GM12891 (cell line): ENCODE data around the gene TAS2R38.

ENCODE experiments used
- DNase-seq: peaks from one replicate; pipeline ENCODE4 v3.0.0; 2011; ENCODE audit warnings: low spot score; ENCODE audit not compliant: insufficient read length
- FAIRE-seq: peaks from 2 replicates; lab custom pipeline; 2011; peaks lifted over from hg19 to GRCh38; lab: Jason Lieb, UNC
- PAX5 ChIP-seq: IDR thresholded peaks from 2 replicates; pipeline ENCODE4 v1.6.1; 2011; ENCODE audit warnings: low read length, moderate library complexity, mild to moderate bottlenecking; ENCODE audit not compliant: insufficient read depth, severe bottlenecking
- POLR2A ChIP-seq: IDR thresholded peaks from 2 replicates; pipeline ENCODE4 v1.6.1; 2011; ENCODE audit warnings: low read depth, low read length, control low read depth
- POLR2AphosphoS5 ChIP-seq: IDR thresholded peaks from 2 replicates; pipeline ENCODE4 v1.6.1; 2011; ENCODE audit warnings: low read depth, low read length, control low read depth
- POU2F2 ChIP-seq: IDR thresholded peaks from 2 replicates; pipeline ENCODE4 v1.6.1; 2011; ENCODE audit warnings: low read depth, mild to moderate bottlenecking, control low read depth, low read length, moderate library complexity
- SPI1 ChIP-seq: IDR thresholded peaks from 2 replicates; pipeline ENCODE4 v1.6.1; 2011; ENCODE audit warnings: low read depth, low read length, control low read depth
- TAF1 ChIP-seq: IDR thresholded peaks from 2 replicates; pipeline ENCODE4 v1.6.1; 2011; ENCODE audit warnings: low read depth, low read length, control low read depth

TAS2R38 gene

DNA sequence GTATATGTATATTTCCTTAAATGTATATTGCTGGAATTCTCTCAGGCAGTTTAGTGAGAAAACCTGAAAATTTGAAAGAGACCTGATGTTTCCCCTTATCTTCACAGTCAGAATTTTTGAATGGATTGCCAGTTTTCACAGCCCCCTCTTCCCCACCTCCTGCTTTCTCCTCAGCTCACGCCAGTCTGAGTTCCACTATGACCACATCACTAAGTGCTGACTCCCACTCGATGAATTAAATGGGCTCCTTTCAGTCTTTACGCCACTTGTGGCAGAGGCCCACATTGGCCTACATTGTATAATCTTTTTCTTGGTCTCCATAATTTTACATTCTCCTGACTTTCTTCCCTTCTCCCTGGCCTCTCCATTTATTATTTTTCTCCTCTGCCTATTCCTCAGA is 23.7 kb downstream of the TAS2R38 start:
- DNase-seq (no peak), FAIRE-seq (no peak)
- TF ChIP-seq POLR2A (no peak), TAF1 (no peak), SPI1 (no peak)

DNA sequence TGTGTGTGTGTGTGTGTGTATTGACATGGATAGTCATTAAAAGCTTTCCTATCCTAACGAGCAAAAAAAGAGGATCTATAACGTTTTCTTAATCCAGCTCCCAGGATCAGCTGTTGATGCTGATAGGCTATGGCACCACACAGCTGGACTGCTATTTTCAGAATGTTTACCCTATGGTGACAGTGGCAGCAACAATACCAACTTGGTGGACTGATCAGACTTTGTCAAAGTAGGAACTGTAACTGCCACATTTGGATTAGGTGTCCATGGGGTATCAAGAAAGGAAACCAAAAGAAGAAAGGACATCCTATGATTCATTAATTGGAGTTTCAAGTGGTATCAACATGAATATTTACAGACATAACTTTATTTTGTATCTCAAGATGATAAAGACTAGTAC is 24.1 kb downstream of the TAS2R38 start:
- DNase-seq: no peak
- FAIRE-seq: no peak
- TF ChIP-seq SPI1 (no peak), TAF1 (no peak), POU2F2 (no peak), POLR2AphosphoS5 (no peak), PAX5 (no peak), POLR2A (no peak)

DNA sequence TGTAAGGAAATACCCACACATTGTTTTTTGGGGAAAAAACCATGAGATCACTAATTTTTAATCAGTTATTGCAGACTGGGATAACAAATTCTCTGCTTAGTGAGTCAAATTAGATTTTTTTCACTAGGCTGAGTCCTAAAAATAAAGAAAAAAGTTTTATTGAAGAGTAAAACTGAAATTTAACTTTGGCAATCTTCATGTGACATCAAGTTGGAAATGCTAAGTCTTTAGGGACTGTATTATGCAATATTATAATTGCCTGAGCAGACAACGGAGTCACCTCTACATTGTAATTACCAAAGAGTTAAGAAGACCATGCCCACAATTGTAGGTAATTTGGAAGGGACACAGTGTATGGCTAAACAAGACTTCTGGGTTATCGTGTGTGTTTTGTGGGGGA is 24.6 kb downstream of the TAS2R38 start:
- TF ChIP-seq PAX5: no peak
- no peak for TF ChIP-seq TAF1
- no peak for TF ChIP-seq POLR2A
- TF ChIP-seq POLR2AphosphoS5: no peak
- TF ChIP-seq SPI1: no peak
- TF ChIP-seq POU2F2: no peak
- no peak for FAIRE-seq
- DNase-seq: no peak

DNA sequence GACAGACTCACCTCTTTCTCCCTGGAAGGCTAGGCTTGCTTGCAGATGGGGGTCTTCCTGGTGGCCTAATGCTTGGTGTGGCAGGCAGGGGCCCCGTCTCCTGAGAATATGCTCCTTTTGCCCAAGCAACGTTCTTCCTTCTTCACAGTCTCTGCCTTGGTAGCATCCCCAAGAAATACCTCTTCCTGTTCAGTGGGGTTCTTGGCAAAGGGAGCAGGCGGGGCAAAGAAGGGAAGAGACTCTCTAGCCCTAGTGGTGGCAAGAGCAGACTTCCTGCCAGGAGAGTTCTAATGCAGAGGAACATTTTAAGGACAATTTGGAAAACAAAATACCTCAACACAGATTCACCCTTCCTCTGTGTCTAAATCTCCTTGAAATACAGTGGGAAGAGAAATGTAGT is 26.8 kb downstream of the TAS2R38 start, which contains the start of gene CLEC5A:
TSS of gene CLEC5A (minus strand) at position 179 of the 400 bp plus-strand sequence. CDS start 682 bp downstream, outside the sequence.
- no peak for DNase-seq
- FAIRE-seq: no peak
- TF ChIP-seq POU2F2 (no peak), POLR2AphosphoS5 (no peak), POLR2A (no peak), SPI1 (no peak), PAX5 (no peak), TAF1 (no peak)

DNA sequence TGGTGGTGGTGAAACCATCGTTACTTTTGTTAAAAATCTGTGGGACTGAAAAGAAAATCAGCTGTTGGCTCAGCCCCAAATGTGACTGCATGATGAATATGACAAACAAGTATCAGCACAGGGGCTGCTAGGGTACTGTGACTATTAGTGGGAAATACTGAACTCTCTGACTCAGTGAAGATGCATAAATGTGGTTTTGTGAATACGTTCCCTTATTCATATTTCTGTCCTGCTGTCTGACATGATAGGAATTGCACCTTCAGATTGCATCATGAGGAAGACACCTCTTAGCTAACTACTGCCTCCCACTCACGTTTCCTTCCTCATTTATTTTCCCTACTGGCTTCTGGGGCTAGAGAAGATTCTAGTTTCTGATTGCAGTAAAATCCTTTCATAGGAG is 28.2 kb downstream of the TAS2R38 start:
- FAIRE-seq: no peak
- no peak for TF ChIP-seq PAX5
- no peak for TF ChIP-seq POLR2AphosphoS5
- TF ChIP-seq TAF1: no peak
- no peak for TF ChIP-seq POLR2A
- no peak for TF ChIP-seq POU2F2
- no peak for TF ChIP-seq SPI1
- no peak for DNase-seq

DNA sequence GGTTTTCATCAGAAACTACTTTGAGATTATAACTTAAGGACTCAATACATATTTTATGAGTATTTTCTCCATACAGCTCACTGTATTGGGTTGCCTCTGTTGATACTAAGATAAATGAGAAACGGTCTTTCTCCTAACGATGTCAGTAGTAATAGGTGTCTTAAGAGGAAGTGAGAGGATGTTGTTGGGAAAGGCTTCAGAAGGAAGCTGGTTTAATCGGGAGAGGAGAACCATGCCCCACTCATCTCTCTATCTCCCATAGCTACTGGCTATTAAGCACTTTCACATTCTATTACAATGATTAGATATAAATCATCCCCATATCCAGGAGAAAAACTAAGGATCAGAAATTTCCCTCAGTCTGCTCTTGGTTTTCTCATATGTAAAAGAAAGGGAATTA is 28.8 kb downstream of the TAS2R38 start:
- FAIRE-seq (no peak), DNase-seq (no peak)
- TF ChIP-seq PAX5 (no peak), POLR2A (no peak), POU2F2 (no peak), SPI1 (no peak), TAF1 (no peak), POLR2AphosphoS5 (no peak)

DNA sequence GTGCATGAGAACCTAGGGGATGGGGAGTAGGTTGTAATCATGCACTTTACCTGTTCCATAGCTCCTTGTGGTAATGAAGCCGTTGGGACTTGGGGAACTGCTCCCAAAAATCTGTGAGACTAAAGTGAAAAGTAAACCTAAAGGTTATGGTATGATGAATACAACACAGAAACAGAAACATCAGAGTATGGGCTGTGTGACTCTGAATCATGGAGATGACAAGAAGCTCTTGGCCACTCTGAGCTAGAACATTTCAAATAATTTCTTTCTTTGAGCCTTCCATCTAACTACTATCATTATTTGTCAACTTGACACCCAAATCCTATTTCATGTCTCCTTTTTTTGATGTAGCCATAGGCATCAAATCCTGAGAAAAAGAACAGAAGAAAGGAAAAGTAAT is 29.7 kb downstream of the TAS2R38 start:
- DNase-seq (no peak), FAIRE-seq (no peak)
- no peak for TF ChIP-seq PAX5
- no peak for TF ChIP-seq SPI1
- no peak for TF ChIP-seq POLR2AphosphoS5
- no peak for TF ChIP-seq TAF1
- no peak for TF ChIP-seq POU2F2
- TF ChIP-seq POLR2A: no peak

DNA sequence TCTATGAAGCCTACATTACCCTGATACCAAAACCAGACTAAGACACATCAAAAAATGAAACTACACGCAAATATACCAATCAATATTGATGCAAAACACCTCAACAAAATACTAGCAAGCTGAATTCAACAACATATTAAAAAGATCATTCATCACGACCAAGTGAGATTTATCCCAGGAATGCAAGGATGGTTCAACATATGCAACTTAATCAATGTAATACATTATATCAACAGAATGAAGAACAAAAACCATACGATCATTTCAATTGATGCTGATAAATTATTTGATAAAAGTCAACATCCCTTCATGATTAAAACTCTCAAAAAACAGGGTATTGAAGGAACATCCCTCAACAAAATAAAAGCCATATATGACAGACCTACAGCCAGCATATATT is 32.5 kb downstream of the TAS2R38 start:
- no peak for TF ChIP-seq POLR2AphosphoS5
- no peak for TF ChIP-seq PAX5
- no peak for TF ChIP-seq TAF1
- TF ChIP-seq SPI1: no peak
- TF ChIP-seq POU2F2: no peak
- TF ChIP-seq POLR2A: no peak

DNA sequence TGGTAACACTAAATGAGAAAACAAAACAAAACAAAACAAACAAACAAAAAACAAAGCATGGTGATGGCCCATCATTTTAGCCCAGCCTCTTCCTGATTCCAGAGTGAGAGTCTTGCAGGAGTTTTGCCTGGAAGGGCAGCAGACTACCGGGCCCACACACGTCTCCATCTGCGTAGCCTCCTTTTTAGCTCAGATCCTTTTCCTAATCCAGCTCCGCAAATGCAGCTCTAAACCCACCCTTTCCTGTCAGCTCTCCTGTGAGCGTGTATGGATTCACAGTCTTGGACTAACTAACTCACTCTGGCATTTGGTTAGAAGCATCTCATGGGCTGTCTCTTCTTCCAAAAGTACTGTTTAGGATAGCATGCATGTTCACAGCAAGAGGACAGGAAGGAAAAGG is 43.4 kb downstream of the TAS2R38 start:
- no peak for TF ChIP-seq POLR2AphosphoS5
- no peak for TF ChIP-seq PAX5
- TF ChIP-seq POU2F2: no peak
- TF ChIP-seq SPI1: no peak
- TF ChIP-seq POLR2A: no peak
- FAIRE-seq: no peak
- DNase-seq: no peak

More for the DNA sequence above, 32.5 kb downstream of the TAS2R38 start:
- DNase-seq (no peak), FAIRE-seq (no peak)

DNA sequence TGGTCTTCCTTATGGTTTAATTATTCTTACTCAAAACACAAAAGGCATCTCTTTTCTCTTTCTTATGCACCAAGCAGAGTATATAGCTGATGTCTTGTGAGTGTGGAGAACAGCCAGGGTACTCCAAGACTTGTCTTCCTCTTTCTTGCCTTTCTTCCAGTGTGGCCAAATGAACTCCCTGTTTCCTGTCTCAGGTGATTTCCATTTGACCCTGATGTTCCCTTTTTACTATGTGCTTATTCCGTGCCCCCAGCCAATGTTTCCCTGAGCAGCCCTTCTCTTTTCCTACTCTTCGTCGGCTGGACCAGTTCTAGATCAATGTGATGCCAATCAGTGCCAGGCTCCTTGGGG is 44.8 kb downstream of the TAS2R38 start:
- FAIRE-seq (no peak), DNase-seq (no peak)
- TF ChIP-seq SPI1 (no peak), TAF1 (no peak), POU2F2 (no peak), POLR2AphosphoS5 (no peak), PAX5 (no peak)
